Naive thymus-derived CD4-positive, alpha-beta T cell (primary cell): Measurements from ENCODE around the gene PPARG. TPM values are rescaled to one million over a fixed set of nuclear protein-coding genes. Genes with fewer than 3 reads are reported as not detected.

Experiments
- ATAC-seq: fragments of 150-1000 bp; cut with Tn5 transposase; 2 replicates; pipeline ENCODE4 v1.10.0; 2021; ENCODE audit warnings: mild to moderate bottlenecking, moderate library complexity
- CTCF ChIA-PET: fragments of 350-600 bp; sonication (Branson Sonifier 250); formaldehyde crosslinking; loops from one replicate; lab custom pipeline; 2021; ENCODE audit warnings: antibody characterized with exemption; lab: Charles Lee
- POLR2A ChIA-PET: fragments of 350-600 bp; sonication (Branson Sonifier 250); formaldehyde crosslinking; loops from one replicate; lab custom pipeline; 2021; ENCODE audit warnings: antibody characterized with exemption, inconsistent platforms; lab: Charles Lee
- DNase-seq, 9 donors: peaks; one replicate each; pipeline versions ENCODE4 v3.0.0 to v3.0.0-alpha.2; 2020 to 2022; ENCODE audit warnings: mixed read lengths in 1 of 9
- H3K27ac ChIP-seq: one replicate; pipeline ENCODE4 v1.7.0; 2013; ENCODE audit warnings: mild to moderate bottlenecking, low read depth, low read length, moderate library complexity
- H3K27me3 ChIP-seq, 2 donors: one replicate each; pipeline ENCODE4 v1.7.0; 2013; ENCODE audit warnings: low read length in 2 of 2, mild to moderate bottlenecking in 2 of 2, moderate library complexity in 2 of 2; ENCODE audit not compliant: control insufficient read depth in 2 of 2, insufficient read depth in 2 of 2
- H3K36me3 ChIP-seq, 3 experiments: 1 replicate in 2 of 3; 2 replicates in 1 of 3; pipeline ENCODE4 v1.7.0; 2013; ENCODE audit warnings: low read length in 3 of 3, mild to moderate bottlenecking in 3 of 3, moderate library complexity in 1 of 3; ENCODE audit not compliant: insufficient read depth in 3 of 3, control insufficient read depth in 2 of 3
- H3K4me1 ChIP-seq, 2 donors: one replicate each; pipeline ENCODE4 v1.7.0; 2013; ENCODE audit warnings: low read length in 2 of 2, mild to moderate bottlenecking in 2 of 2, moderate library complexity in 1 of 2; ENCODE audit not compliant: control insufficient read depth in 2 of 2, insufficient read depth in 2 of 2
- H3K4me3 ChIP-seq: 2 replicates; pipeline ENCODE4 v1.7.0; 2013; ENCODE audit warnings: mild to moderate bottlenecking, low read length
- H3K9me3 ChIP-seq, 3 experiments: 1 replicate in 2 of 3; 2 replicates in 1 of 3; pipeline ENCODE4 v1.7.0; 2013; ENCODE audit warnings: low read length in 3 of 3; ENCODE audit not compliant: control insufficient read depth in 2 of 3
- H3K27ac Mint-ChIP-seq, 9 donors: one replicate each; pipeline ENCODE4 v1.8.0; 2020 to 2022; ENCODE audit warnings: mixed read lengths in 9 of 9, mild to moderate bottlenecking in 8 of 9, moderate library complexity in 5 of 9, inconsistent platforms in 2 of 9
- H3K27me3 Mint-ChIP-seq, 5 donors: one replicate each; pipeline ENCODE4 v1.8.0; 2021 to 2022; ENCODE audit warnings: mixed read lengths in 5 of 5, mild to moderate bottlenecking in 1 of 5
- H3K36me3 Mint-ChIP-seq, 5 donors: one replicate each; pipeline ENCODE4 v1.8.0; 2020 to 2022; ENCODE audit warnings: mixed read lengths in 5 of 5, mild to moderate bottlenecking in 3 of 5, inconsistent platforms in 1 of 5
- H3K4me1 Mint-ChIP-seq, 7 donors: one replicate each; pipeline ENCODE4 v1.8.0; 2020 to 2022; ENCODE audit warnings: mixed read lengths in 7 of 7, mild to moderate bottlenecking in 3 of 7, inconsistent platforms in 1 of 7
- H3K4me3 Mint-ChIP-seq, 10 donors: one replicate each; pipeline ENCODE4 v1.8.0; 2020 to 2022; ENCODE audit warnings: mild to moderate bottlenecking in 10 of 10, mixed read lengths in 10 of 10, moderate library complexity in 6 of 10, inconsistent platforms in 2 of 10
- H3K9me3 Mint-ChIP-seq, 11 donors: one replicate each; pipeline ENCODE4 v1.8.0; 2020 to 2022; ENCODE audit warnings: mixed read lengths in 11 of 11, mild to moderate bottlenecking in 4 of 11, inconsistent platforms in 1 of 11, moderate library complexity in 1 of 11
- intact Hi-C, 2 donors: fragments of 100-400 bp; cut with micrococcal nuclease; formaldehyde crosslinking; loops; one replicate each; pipeline ENCODE4 v1.15.1; 2023
- polyA plus RNA-seq, 2 donors: library from polyadenylated mRNA; unstranded; fragments of 300-500 nt; fragmentation: Illumina TruSeq; gene quantifications; one replicate each; pipeline ENCODE4 v1.2.3, GENCODE V29; 2021
- total RNA-seq, 6 experiments: library from RNA in 5 of 6; stranded (reverse) in 5 of 6; gene quantifications; 1 replicate in 5 of 6; 2 replicates in 1 of 6; pipeline ENCODE4 v1.2.3 and lab custom pipeline; 2021 to 2026

Gene PPARG
- total and polyA plus RNA-seq, 7 experiments from 2014 or later, result 0.37 to 2.1 (median 0.51) TPM; not detected in 3

DNA sequence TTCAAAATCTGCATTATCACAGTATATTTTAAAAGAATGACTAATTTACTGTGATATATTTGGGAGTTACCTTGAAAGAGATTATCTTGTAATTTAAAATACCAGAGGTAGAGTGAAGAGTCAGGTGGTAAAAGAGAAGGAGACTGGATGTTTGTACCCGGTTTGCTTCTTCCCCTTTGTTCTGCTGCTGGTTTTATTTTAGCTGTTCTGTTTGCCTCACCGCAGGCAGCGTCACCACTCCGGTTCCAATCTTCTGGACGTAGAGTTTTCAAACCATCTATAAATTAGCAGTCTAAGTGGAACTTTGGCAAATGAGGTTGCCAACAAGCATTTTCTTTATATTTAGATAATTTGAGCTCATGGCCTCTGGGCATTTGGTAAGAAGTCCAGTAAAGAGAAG, 38.2 kb downstream of the PPARG start:
- no peak overlapping the region for H3K4me3 ChIP-seq
- DNase-seq (no peak), ATAC-seq (no peak)
- ChIA-PET CTCF (no interaction called here), POLR2A (no interaction called here)
- Mint-ChIP-seq H3K9me3 (no peaks in the 10 kb centered on the region), H3K27me3 (peaks cover 8 to 27% (median 18%) of the 10 kb centered on the region in 5 donors), H3K4me3 (no peak overlapping the region), H3K4me1 (peaks cover 0 to 3% (median 0%) of the 10 kb centered on the region in 7 donors), H3K36me3 (peaks cover 0 to 1% (median 0%) of the 10 kb centered on the region in 5 donors), H3K27ac (no peak overlapping the region)
- no peaks in the 10 kb centered on the region for H3K4me1 ChIP-seq
- intact Hi-C loops, result no loop called here
- no peaks in the 10 kb centered on the region for H3K36me3 ChIP-seq
- H3K27me3 ChIP-seq, result peaks cover 0 to 3% of the 10 kb centered on the region in 2 donors
- no peaks in the 10 kb centered on the region for H3K9me3 ChIP-seq
- H3K27ac ChIP-seq, result no peak overlapping the region

DNA sequence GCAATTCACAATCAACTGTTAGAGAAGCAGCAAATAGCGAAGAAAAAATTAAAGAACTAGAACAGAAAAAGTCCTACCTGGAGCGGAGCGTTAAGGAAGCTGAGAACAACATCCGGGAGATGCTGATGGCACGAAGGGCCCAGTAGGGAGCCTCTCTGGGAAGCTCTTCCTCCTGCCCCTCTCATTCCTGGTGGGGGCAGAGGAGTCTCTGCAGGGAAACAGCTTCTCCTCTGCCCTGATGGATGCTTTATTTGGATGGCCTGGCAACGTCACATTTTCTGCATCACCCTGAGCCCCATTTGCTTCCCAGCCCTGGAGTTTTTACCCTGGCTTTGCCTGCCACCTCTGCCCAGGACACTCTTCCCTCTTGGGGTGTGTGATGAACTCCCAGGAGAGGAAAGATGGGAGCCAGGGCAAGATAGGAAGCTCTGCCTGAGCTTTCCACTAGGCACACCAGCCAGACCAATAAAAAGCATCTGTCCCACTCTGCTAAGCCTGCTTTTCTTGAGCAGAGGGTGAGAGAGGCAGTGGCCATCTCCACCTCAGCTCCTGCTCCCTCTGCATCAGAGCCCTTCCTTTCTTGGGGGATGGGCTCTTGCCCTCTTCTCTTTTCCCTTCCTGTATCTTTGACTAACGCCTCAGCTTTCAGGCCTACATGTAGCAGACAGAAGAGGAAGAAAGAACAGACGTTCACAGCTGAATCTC, 39.4 kb downstream of the PPARG start:
- no peak for DNase-seq
- Mint-ChIP-seq H3K4me3 (no peak overlapping the region), H3K27me3 (peaks cover 0 to 18% (median 12%) of the 10 kb centered on the region in 5 donors), H3K4me1 (peaks cover 0 to 3% (median 0%) of the 10 kb centered on the region in 7 donors), H3K36me3 (peaks cover 0 to 1% (median 0%) of the 10 kb centered on the region in 5 donors), H3K27ac (no peak overlapping the region), H3K9me3 (no peaks in the 10 kb centered on the region)
- Histone ChIP-seq H3K27me3 (peaks cover 0 to 3% of the 10 kb centered on the region in 2 donors), H3K4me1 (no peaks in the 10 kb centered on the region), H3K9me3 (no peaks in the 10 kb centered on the region), H3K27ac (no peak overlapping the region), H3K4me3 (no peak overlapping the region), H3K36me3 (no peaks in the 10 kb centered on the region)
- CTCF ChIA-PET, result no interaction called here
- POLR2A ChIA-PET, result no interaction called here
- ATAC-seq, result peak; percentile 60
- intact Hi-C loops, result no loop called here

DNA sequence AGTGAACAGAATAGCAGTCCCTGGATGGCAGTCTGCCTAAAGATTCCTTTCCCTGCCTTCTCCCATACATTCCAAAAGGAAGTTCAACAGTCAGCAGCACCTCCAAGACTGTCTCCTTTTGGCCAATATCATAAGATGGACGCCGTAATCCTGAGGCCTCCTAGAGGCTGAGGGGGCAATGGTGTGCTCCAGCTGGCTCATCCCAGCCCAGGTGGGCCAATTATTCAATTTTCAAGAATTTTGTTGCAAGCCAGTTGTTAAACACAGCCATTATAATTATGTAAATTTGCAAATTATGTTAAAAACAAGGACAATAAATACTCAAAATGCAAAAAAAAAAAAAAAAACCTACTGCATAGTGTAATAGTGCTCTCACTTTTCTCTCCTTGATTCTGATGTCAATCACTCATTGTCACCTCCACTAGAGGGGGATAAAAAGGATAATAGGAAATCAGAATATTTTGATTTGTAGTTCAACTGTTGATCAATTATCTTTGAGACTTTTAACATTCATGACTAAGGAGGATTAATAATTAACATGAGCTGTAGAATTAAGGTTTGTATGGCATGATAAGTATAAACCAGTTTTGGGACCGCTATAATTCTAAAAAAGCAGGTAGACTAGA, 40.1 kb downstream of the PPARG start:
- no peaks in the 10 kb centered on the region for H3K9me3 Mint-ChIP-seq
- POLR2A ChIA-PET, result no interaction called here
- intact Hi-C loops, result no loop called here
- H3K4me1 Mint-ChIP-seq, result peaks cover 0 to 3% (median 0%) of the 10 kb centered on the region in 7 donors
- H3K27ac Mint-ChIP-seq, result no peak overlapping the region
- ATAC-seq, result no peak
- Histone ChIP-seq H3K27ac (no peak overlapping the region), H3K9me3 (no peaks in the 10 kb centered on the region), H3K4me1 (no peaks in the 10 kb centered on the region), H3K4me3 (no peak overlapping the region), H3K27me3 (no peaks in the 10 kb centered on the region), H3K36me3 (no peaks in the 10 kb centered on the region)
- peaks cover 0 to 14% (median 8%) of the 10 kb centered on the region in 5 donors for H3K27me3 Mint-ChIP-seq
- peaks cover 0 to 1% (median 0%) of the 10 kb centered on the region in 5 donors for H3K36me3 Mint-ChIP-seq
- CTCF ChIA-PET, result no interaction called here
- no peak for DNase-seq
- no peak overlapping the region for H3K4me3 Mint-ChIP-seq

DNA sequence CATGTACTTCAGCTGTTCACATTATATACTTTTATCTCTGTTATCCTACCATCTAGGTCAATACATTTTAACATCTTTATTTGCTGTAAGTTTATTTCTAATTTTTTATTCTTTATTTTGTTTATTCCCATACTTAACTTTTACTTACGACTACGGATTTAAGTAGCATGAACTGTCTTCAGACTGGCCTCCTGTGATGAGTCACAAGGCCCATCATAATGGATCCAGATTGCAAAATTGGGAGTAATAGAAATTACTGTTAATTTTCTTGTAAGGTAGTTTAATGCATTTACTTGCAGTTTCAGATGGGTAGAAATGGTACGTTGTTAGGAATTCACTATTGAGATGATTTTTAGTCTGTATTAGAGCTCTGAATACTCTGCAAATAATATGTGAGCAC, 45.9 kb downstream of the PPARG start:
- intact Hi-C loops, result no loop called here
- Histone ChIP-seq H3K9me3 (no peaks in the 10 kb centered on the region), H3K4me3 (no peak overlapping the region), H3K27me3 (no peaks in the 10 kb centered on the region), H3K27ac (no peak overlapping the region), H3K4me1 (peaks cover 3 to 4% of the 10 kb centered on the region in 2 donors), H3K36me3 (no peaks in the 10 kb centered on the region)
- H3K4me3 Mint-ChIP-seq, result no peak overlapping the region
- peaks cover 0 to under 1% (median 0%) of the 10 kb centered on the region in 5 donors for H3K27me3 Mint-ChIP-seq
- H3K27ac Mint-ChIP-seq, result no peak overlapping the region
- ATAC-seq, result no peak
- no peak for DNase-seq
- no peaks in the 10 kb centered on the region for H3K9me3 Mint-ChIP-seq
- H3K36me3 Mint-ChIP-seq, result no peaks in the 10 kb centered on the region
- ChIA-PET CTCF (no interaction called here), POLR2A (no interaction called here)
- H3K4me1 Mint-ChIP-seq, result peaks cover 10 to 14% (median 11%) of the 10 kb centered on the region in 7 donors

DNA sequence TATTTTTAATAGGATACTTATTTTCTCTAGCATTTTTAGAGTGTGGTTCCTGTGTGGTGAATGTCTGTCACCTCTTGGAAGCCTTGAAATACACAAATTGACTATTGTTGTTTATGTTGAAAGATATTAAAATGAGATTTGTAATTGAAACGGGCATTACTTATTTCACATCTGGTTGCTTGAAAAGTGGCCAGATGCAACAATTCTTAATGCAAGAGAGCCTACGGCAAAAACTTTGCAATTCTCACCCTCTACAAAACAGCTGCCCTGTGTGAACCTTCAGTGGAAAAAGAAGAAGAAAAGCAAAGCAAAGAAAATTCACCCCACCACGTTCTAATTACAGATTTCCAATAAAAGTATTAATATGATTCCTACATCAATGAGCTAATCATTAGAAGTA, 46.6 kb downstream of the PPARG start:
- Mint-ChIP-seq H3K9me3 (no peaks in the 10 kb centered on the region), H3K4me3 (no peak overlapping the region), H3K4me1 (peaks cover 10 to 14% (median 11%) of the 10 kb centered on the region in 7 donors), H3K36me3 (no peaks in the 10 kb centered on the region), H3K27me3 (no peaks in the 10 kb centered on the region), H3K27ac (no peak overlapping the region)
- H3K27ac ChIP-seq, result no peak overlapping the region
- intact Hi-C loops, result no loop called here
- ATAC-seq (no peak), DNase-seq (no peak)
- peaks cover 3 to 4% of the 10 kb centered on the region in 2 donors for H3K4me1 ChIP-seq
- H3K27me3 ChIP-seq, result no peaks in the 10 kb centered on the region
- no peak overlapping the region for H3K4me3 ChIP-seq
- H3K36me3 ChIP-seq, result no peaks in the 10 kb centered on the region
- ChIA-PET POLR2A (no interaction called here), CTCF (no interaction called here)
- no peaks in the 10 kb centered on the region for H3K9me3 ChIP-seq

DNA sequence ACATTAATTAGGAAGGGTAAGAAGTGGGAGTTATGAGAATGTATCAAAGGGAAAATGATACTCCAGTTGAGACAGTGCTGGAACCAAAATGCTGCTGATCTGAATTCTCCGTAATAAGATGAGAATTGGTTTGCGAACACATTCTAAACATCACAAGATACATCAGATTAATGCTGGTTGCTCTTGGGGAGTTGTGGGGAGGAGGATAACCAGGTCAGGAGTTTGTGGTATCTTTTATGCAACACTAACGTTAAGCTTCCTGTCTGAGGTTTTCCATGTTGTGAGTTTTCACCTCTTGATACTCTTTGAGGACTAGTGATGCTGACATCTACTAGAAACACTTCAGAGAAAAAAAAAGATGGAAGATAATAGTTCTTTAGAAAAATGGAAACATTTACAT, 47.2 kb downstream of the PPARG start:
- peak in 5 of 9 donors; percentile 5 to 39 (median 20) for DNase-seq
- no peaks in the 10 kb centered on the region for H3K36me3 Mint-ChIP-seq
- H3K4me3 ChIP-seq, result no peak overlapping the region
- H3K4me1 Mint-ChIP-seq, result peaks cover 10 to 14% (median 11%) of the 10 kb centered on the region in 7 donors
- ATAC-seq, result peak; percentile 74
- ChIA-PET CTCF (no interaction called here), POLR2A (no interaction called here)
- H3K9me3 Mint-ChIP-seq, result no peaks in the 10 kb centered on the region
- no peaks in the 10 kb centered on the region for H3K36me3 ChIP-seq
- no peaks in the 10 kb centered on the region for H3K27me3 ChIP-seq
- no peaks in the 10 kb centered on the region for H3K27me3 Mint-ChIP-seq
- H3K4me3 Mint-ChIP-seq, result peak overlapping the region in 1 of 10 donors; percentile 31
- intact Hi-C loops, result no loop called here
- peaks cover 3 to 4% of the 10 kb centered on the region in 2 donors for H3K4me1 ChIP-seq
- no peak overlapping the region for H3K27ac ChIP-seq
- no peaks in the 10 kb centered on the region for H3K9me3 ChIP-seq
- no peak overlapping the region for H3K27ac Mint-ChIP-seq
